NCI-H2227 treated with DMSO at 0.1 percent for 48 hours (cell line): ENCODE results near the gene PPP1R9B.

Experiments
- DNase-seq: peaks from one replicate; lab custom pipeline; 2025; lab: John Stamatoyannopoulos, UW

Gene PPP1R9B

GRCh38 chr17:50122945-50123344 lies 27.5 kb downstream of the PPP1R9B start:
- no peak for DNase-seq

- no peak for DNase-seq
Observed at GRCh38 chr17:50120475-50121253, 29.8 kb downstream of the PPP1R9B start.

- no peak for DNase-seq
Observed at GRCh38 chr17:50118828-50119218, 31.7 kb downstream of the PPP1R9B start.

- DNase-seq: no peak
Observed at GRCh38 chr17:50118076-50118827, 32.2 kb downstream of the PPP1R9B start.

- DNase-seq: no peak
Observed at GRCh38 chr17:50117202-50118051, 33.0 kb downstream of the PPP1R9B start.

GRCh38 chr17:50115756-50116155 lies 34.7 kb downstream of the PPP1R9B start:
- DNase-seq: no peak

GRCh38 chr17:50114849-50115357 lies 35.6 kb downstream of the PPP1R9B start:
- DNase-seq: peak; percentile 41

- DNase-seq: no peak
Observed at GRCh38 chr17:50114401-50114800, 36.1 kb downstream of the PPP1R9B start.

GRCh38 chr17:50113624-50114320 lies 36.7 kb downstream of the PPP1R9B start:
- no peak for DNase-seq

- no peak for DNase-seq
Observed at GRCh38 chr17:50112694-50113093, 37.8 kb downstream of the PPP1R9B start.

- no peak for DNase-seq
Observed at GRCh38 chr17:50111673-50112655, 38.5 kb downstream of the PPP1R9B start.

GRCh38 chr17:50110591-50111349 lies 39.7 kb downstream of the PPP1R9B start:
- no peak for DNase-seq

GRCh38 chr17:50109785-50110184 lies 40.7 kb downstream of the PPP1R9B start:
- no peak for DNase-seq

GRCh38 chr17:50109207-50109606 lies 41.3 kb downstream of the PPP1R9B start:
- no peak for DNase-seq

GRCh38 chr17:50108556-50108955 lies 41.9 kb downstream of the PPP1R9B start:
- no peak for DNase-seq

GRCh38 chr17:50107790-50108414 lies 42.6 kb downstream of the PPP1R9B start:
- DNase-seq: no peak

GRCh38 chr17:50106393-50107131 lies 43.9 kb downstream of the PPP1R9B start:
- DNase-seq: no peak

GRCh38 chr17:50105811-50106210 lies 44.7 kb downstream of the PPP1R9B start:
- DNase-seq: no peak
